MM.1S (cell line): ENCODE data around the gene SNX9.

Experiments used
- CTCF ChIP-seq: fragments of 300-600 bp; sonication (generic); IDR thresholded peaks from 2 replicates; pipeline ENCODE4 v1.5.1; 2016; ENCODE audit warnings: antibody characterized with exemption, low read length, mixed read lengths
- EZH2 ChIP-seq: fragments of 300-600 bp; sonication (generic); optimal IDR thresholded peaks from 2 replicates; pipeline ENCODE3; 2017; ENCODE audit warnings: low read depth, mild to moderate bottlenecking, antibody characterized with exemption, low read length, mixed read lengths

DNA sequence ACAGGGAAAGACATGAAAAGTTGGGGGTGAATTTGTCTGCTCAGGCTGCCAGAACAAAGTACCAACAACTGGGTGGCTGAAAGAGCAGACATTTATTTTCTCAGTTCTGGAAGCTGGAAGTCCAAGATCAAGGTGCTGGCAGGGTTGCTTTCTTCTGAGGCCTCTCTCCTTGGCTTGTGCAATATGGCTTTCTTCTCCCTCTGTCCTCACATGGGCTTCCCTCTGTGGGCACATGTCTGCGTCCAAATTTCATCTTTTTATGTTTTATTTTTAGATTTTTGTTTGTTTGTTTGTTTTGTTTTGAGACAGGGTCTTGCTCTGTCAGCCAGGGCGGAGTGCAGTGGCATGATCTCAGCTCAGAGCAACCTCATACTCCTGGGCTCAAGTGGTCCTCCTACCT is 152.4 kb downstream of the SNX9 start:
- TF ChIP-seq CTCF (no peak), EZH2 (no peak)
